Measurements from ENCODE around the gene PSMC3.

The PSMC3 gene

DNA sequence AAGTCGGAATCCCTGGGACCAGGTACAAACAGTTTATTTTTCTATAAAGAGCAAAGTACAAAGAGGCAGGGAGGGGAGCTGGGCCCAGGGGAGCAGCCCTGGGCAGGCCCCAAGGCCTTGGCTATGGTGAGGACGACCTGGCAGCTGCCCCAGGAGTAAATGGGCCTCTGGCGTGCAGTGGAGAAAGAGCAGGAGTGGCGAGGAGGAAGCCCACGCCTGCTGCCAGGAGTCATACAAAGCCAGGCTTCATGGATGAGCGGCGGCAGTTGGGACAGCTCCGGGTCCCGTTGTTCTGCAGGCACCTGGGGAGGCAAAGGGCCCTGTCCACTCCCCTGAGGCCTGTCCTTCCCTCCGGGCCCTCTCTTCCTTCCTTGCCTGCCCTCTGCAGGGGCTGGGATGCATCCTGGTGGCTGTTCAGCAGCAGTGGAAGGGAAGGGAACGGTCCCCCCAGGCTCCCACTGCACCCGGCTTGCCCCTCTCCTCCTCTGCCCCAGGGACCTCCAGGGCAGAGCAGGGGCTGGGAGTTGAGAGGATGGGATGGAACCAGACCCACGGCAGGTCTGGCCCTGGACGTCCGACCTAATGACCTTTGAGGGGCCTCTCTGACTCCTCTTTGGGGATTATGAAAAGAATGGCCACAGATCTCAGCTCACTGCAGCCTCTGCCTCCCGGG is 11.6 kb upstream of the PSMC3 start:
- TF ChIP-seq CEBPB (IDR thresholded peaks at IDR 0.05) (no peak), TEAD4 (IDR thresholded peaks at IDR 0.05) (no peak), TAF1 (IDR thresholded peaks at IDR 0.05; ENCODE audit: low read depth) (no peak), CREB1 (IDR thresholded peaks at IDR 0.05; ENCODE audit: low read depth) (no peak), REST (IDR thresholded peaks at IDR 0.05; ENCODE audit: low read depth) (no peak), YY1 (IDR thresholded peaks at IDR 0.05; ENCODE audit: low read depth) (no peak), USF1 (IDR thresholded peaks at IDR 0.05) (no peak), RAD21 (IDR thresholded peaks at IDR 0.05; ENCODE audit: low read depth) (no peak), FOXM1 (IDR thresholded peaks at IDR 0.05; ENCODE audit: borderline replicate concordance, low read depth) (no peak), ZBTB7A (IDR thresholded peaks at IDR 0.05; ENCODE audit: low read depth) (no peak), NFIC (IDR thresholded peaks at IDR 0.05) (no peak), TCF12 (IDR thresholded peaks at IDR 0.05; ENCODE audit: low read depth) (no peak), EP300 (IDR thresholded peaks at IDR 0.05; ENCODE audit: borderline replicate concordance) (no peak), EGR1 (IDR thresholded peaks at IDR 0.05) (no peak)
- TF ChIP-seq, protein P1, sequence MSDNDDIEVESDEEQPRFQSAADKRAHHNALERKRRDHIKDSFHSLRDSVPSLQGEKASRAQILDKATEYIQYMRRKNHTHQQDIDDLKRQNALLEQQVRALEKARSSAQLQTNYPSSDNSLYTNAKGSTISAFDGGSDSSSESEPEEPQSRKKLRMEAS (IDR thresholded peaks at IDR 0.05) = no peak

DNA sequence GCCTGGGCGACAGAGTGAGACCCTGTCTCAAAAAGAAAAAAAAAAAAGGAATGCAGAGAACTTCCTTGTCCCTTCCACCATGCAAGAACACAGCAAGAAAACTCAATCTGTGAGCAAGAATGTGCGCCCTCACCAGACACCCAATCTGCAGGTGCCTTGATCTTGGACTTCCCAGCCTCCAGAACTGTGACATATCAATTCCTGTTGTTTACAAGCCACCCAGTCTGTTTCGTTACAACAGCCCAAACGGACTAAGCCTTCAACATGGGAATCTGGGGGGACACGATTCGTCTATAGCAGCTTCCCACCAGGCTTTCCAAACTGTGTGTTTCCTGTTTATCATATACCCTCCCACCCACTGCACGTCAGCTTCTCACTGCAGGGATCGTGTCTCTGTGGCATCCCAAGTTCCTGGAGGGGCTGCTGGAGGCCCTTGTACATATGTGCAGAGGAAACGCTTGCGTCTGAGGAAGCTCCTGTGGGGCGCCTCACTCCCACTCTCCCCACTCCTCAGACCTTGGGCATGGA is 11.0 kb upstream of the PSMC3 start:
- no peak for TF ChIP-seq TAF1 (IDR thresholded peaks at IDR 0.05; ENCODE audit: low read depth)
- no peak for TF ChIP-seq USF1 (IDR thresholded peaks at IDR 0.05)
- TF ChIP-seq TCF12 (IDR thresholded peaks at IDR 0.05; ENCODE audit: low read depth) = no peak
- no peak for TF ChIP-seq REST (IDR thresholded peaks at IDR 0.05; ENCODE audit: low read depth)
- TF ChIP-seq, protein P1 (IDR thresholded peaks at IDR 0.05) = no peak

DNA sequence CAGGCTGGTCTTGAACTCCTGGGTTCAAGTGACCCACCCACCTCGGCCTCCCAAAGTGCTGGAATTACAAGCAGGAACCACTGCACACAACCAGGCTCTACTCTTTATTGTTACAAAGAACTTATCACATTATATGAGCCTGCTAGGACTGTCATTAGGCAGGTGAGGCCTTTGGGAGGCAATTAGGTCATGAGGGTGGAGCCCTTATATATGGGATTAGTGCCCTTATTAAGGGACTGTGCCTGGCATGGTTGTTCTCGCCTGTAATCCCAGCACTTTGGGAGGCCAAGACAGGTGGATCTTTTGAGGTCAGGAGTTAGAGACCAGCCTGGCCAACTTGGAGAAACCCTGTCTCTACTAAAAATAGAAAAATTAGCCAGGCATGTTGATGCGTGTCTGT is 10.5 kb upstream of the PSMC3 start:
- TF ChIP-seq NFIC (IDR thresholded peaks at IDR 0.05) (no peak), YY1 (IDR thresholded peaks at IDR 0.05; ENCODE audit: low read depth) (no peak), EGR1 (IDR thresholded peaks at IDR 0.05) (no peak), TEAD4 (IDR thresholded peaks at IDR 0.05) (no peak), TAF1 (IDR thresholded peaks at IDR 0.05; ENCODE audit: low read depth) (no peak), REST (IDR thresholded peaks at IDR 0.05; ENCODE audit: low read depth) (no peak), ZBTB7A (IDR thresholded peaks at IDR 0.05; ENCODE audit: low read depth) (no peak), CEBPB (IDR thresholded peaks at IDR 0.05) (no peak), FOXM1 (IDR thresholded peaks at IDR 0.05; ENCODE audit: borderline replicate concordance, low read depth) (no peak), TCF12 (IDR thresholded peaks at IDR 0.05; ENCODE audit: low read depth) (no peak), EP300 (IDR thresholded peaks at IDR 0.05; ENCODE audit: borderline replicate concordance) (no peak), CREB1 (IDR thresholded peaks at IDR 0.05; ENCODE audit: low read depth) (no peak), USF1 (IDR thresholded peaks at IDR 0.05) (no peak), RAD21 (IDR thresholded peaks at IDR 0.05; ENCODE audit: low read depth) (no peak)
- TF ChIP-seq, protein P1 (IDR thresholded peaks at IDR 0.05) = no peak

All from Ishikawa (cell line).